H9 (cell line): Measurements from ENCODE around the gene ESRRB. TPM values are rescaled to one million over a fixed set of nuclear protein-coding genes. Genes with fewer than 3 reads are reported as not detected.

Experiments
- DNase-seq: peaks from one replicate; pipeline ENCODE4 v3.0.0-alpha.2; 2017
- H2AFZ ChIP-seq: one replicate; pipeline ENCODE4 v1.6.1; 2013; ENCODE audit warnings: mild to moderate bottlenecking, low read length, control low read depth, moderate library complexity
- H2AK5ac ChIP-seq: 2 replicates; pipeline ENCODE4 v1.6.1; 2013; ENCODE audit warnings: low read length, control low read depth, mixed read lengths; ENCODE audit not compliant: insufficient read length
- H2BK120ac ChIP-seq: one replicate; pipeline ENCODE4 v1.6.1; 2013; ENCODE audit warnings: low read depth, mild to moderate bottlenecking, low read length, control low read depth, inconsistent platforms; ENCODE audit not compliant: poor library complexity, severe bottlenecking
- H2BK12ac ChIP-seq: 2 replicates; pipeline ENCODE4 v1.6.1; 2013; ENCODE audit warnings: low read length, control low read depth, mixed read lengths, low read depth; ENCODE audit not compliant: insufficient read length
- H2BK15ac ChIP-seq: 2 replicates; pipeline ENCODE4 v1.6.1; 2013; ENCODE audit warnings: low read depth, low read length, control low read depth
- H2BK20ac ChIP-seq: one replicate; pipeline ENCODE4 v1.6.1; 2013; ENCODE audit warnings: low read depth, mild to moderate bottlenecking, low read length, control low read depth, inconsistent platforms; ENCODE audit not compliant: poor library complexity, severe bottlenecking
- H2BK5ac ChIP-seq: 2 replicates; pipeline ENCODE4 v1.6.1; 2013; ENCODE audit warnings: low read length, control low read depth, mixed read lengths; ENCODE audit not compliant: insufficient read length
- H3K14ac ChIP-seq: 2 replicates; pipeline ENCODE4 v1.6.1; 2013; ENCODE audit warnings: low read length, control low read depth; ENCODE audit not compliant: insufficient read depth
- H3K18ac ChIP-seq: 2 replicates; pipeline ENCODE4 v1.6.1; 2013; ENCODE audit warnings: low read depth, mild to moderate bottlenecking, mixed read lengths, low read length, control low read depth; ENCODE audit not compliant: insufficient read length
- H3K23ac ChIP-seq: 2 replicates; pipeline ENCODE4 v1.6.1; 2013; ENCODE audit warnings: low read length, control low read depth, mixed read lengths, low read depth; ENCODE audit not compliant: insufficient read length
- H3K23me2 ChIP-seq: 2 replicates; pipeline ENCODE4 v1.6.1; 2013; ENCODE audit warnings: low read depth, mild to moderate bottlenecking, mixed read lengths, low read length, control low read depth; ENCODE audit not compliant: insufficient read length, poor library complexity, severe bottlenecking
- H3K27ac ChIP-seq: 2 replicates; pipeline ENCODE4 v1.5.1; 2013; ENCODE audit warnings: low read length, control low read depth, mixed read lengths, low read depth; ENCODE audit not compliant: insufficient read length
- H3K27me3 ChIP-seq: 2 replicates; pipeline ENCODE4 v1.6.1; 2013; ENCODE audit warnings: low read length, control low read depth, inconsistent platforms; ENCODE audit not compliant: insufficient read depth
- H3K4ac ChIP-seq: 2 replicates; pipeline ENCODE4 v1.6.1; 2013; ENCODE audit warnings: low read depth, mild to moderate bottlenecking, control low read depth, inconsistent platforms, low read length, moderate library complexity
- H3K4me1 ChIP-seq: 2 replicates; pipeline ENCODE4 v1.6.1; 2013; ENCODE audit warnings: low read length, control low read depth, inconsistent platforms; ENCODE audit not compliant: insufficient read depth
- H3K4me2 ChIP-seq: 2 replicates; pipeline ENCODE4 v1.6.1; 2013; ENCODE audit warnings: low read length, control low read depth, mixed read lengths; ENCODE audit not compliant: insufficient read length, insufficient read depth
- H3K56ac ChIP-seq: 2 replicates; pipeline ENCODE4 v1.6.1; 2013; ENCODE audit warnings: low read depth, mild to moderate bottlenecking, mixed read lengths, low read length, control low read depth; ENCODE audit not compliant: insufficient read length
- H3K79me1 ChIP-seq: 2 replicates; pipeline ENCODE4 v1.6.1; 2013; ENCODE audit warnings: low read depth, mild to moderate bottlenecking, moderate library complexity, low read length, control low read depth, inconsistent platforms; ENCODE audit not compliant: insufficient read depth, poor library complexity, severe bottlenecking
- H3K79me2 ChIP-seq: 2 replicates; pipeline ENCODE4 v1.6.1; 2013; ENCODE audit warnings: low read length, control low read depth, inconsistent platforms; ENCODE audit not compliant: insufficient read depth
- H3K9ac ChIP-seq: 2 replicates; pipeline ENCODE4 v1.6.1; 2013; ENCODE audit warnings: low read length, control low read depth, mixed read lengths; ENCODE audit not compliant: insufficient read length; ENCODE audit errors: extremely low read depth
- H3K9me3 ChIP-seq: one replicate; pipeline ENCODE4 v1.6.1; 2013; ENCODE audit warnings: low read depth, low read length, inconsistent platforms; ENCODE audit not compliant: control insufficient read depth
- H3T11ph ChIP-seq: one replicate; pipeline ENCODE4 v1.6.1; 2013; ENCODE audit warnings: mild to moderate bottlenecking, low read length, control low read depth, inconsistent platforms
- H4K20me1 ChIP-seq: one replicate; pipeline ENCODE4 v1.6.1; 2013; ENCODE audit not compliant: control insufficient read depth, insufficient read length, insufficient read depth
- H4K5ac ChIP-seq: 2 replicates; pipeline ENCODE4 v1.6.1; 2013; ENCODE audit warnings: low read depth, mild to moderate bottlenecking, mixed read lengths, low read length, control low read depth; ENCODE audit not compliant: insufficient read length
- H4K8ac ChIP-seq: replicated peaks from 2 replicates; pipeline ENCODE4 v1.6.1; 2013; ENCODE audit warnings: low read length, control low read depth, mixed read lengths, low read depth; ENCODE audit not compliant: insufficient read length
- H4K91ac ChIP-seq: 2 replicates; pipeline ENCODE4 v1.6.1; 2013; ENCODE audit warnings: low read depth, mild to moderate bottlenecking, moderate library complexity, mixed read lengths, low read length, control low read depth; ENCODE audit not compliant: insufficient read length
- H3K27ac Mint-ChIP-seq, 3 experiments: 2 replicates in 2 of 3; 3 replicates in 1 of 3; pipeline ENCODE4 v1.8.0; 2020 to 2021; ENCODE audit warnings: mixed read lengths in 3 of 3, mild to moderate bottlenecking in 1 of 3, moderate library complexity in 1 of 3
- H3K27me3 Mint-ChIP-seq: 2 replicates; pipeline ENCODE4 v1.8.0; 2021; ENCODE audit warnings: low read depth, mild to moderate bottlenecking, moderate library complexity, mixed read lengths
- H3K36me3 Mint-ChIP-seq, 3 experiments: 2 replicates in 2 of 3; 3 replicates in 1 of 3; pipeline ENCODE4 v1.8.0; 2020 to 2021; ENCODE audit warnings: low read depth in 3 of 3, mixed read lengths in 3 of 3; ENCODE audit not compliant: insufficient read depth in 1 of 3
- H3K4me1 Mint-ChIP-seq, 2 experiments: 2 replicates each; pipeline ENCODE4 v1.8.0; 2020; ENCODE audit warnings: mixed read lengths in 2 of 2
- H3K4me3 Mint-ChIP-seq, 2 experiments: 2 replicates in 1 of 2; 3 replicates in 1 of 2; pipeline ENCODE4 v1.8.0; 2020 to 2021; ENCODE audit warnings: mild to moderate bottlenecking in 2 of 2, mixed read lengths in 2 of 2, moderate library complexity in 1 of 2
- H3K9me3 Mint-ChIP-seq, 2 experiments: 2 replicates in 1 of 2; 3 replicates in 1 of 2; pipeline ENCODE4 v1.8.0; 2020; ENCODE audit warnings: mild to moderate bottlenecking in 2 of 2, mixed read lengths in 2 of 2, moderate library complexity in 1 of 2
- WGBS: extraction: QIAGEN DNeasy Blood & Tissue Kit; methylation state at CpG from one replicate; pipeline ENCODE4 v1.1.7; 2013; ENCODE audit warnings: missing lambda C conversion rate, low lambda C conversion rate, mixed read lengths; ENCODE audit not compliant: insufficient read length; ENCODE audit errors: extremely low coverage; 5-methylcytosine and 5-hydroxymethylcytosine counted together
- total RNA-seq: library from RNA; stranded (reverse); gene quantifications from 2 replicates; pipeline ENCODE4 v1.2.1, GENCODE V29; 2021
- TF ChIP-seq, protein P1 (sequence below): fragments of 200-600 bp; sonication (generic); conservative IDR thresholded peaks from 3 replicates; pipeline ENCODE4 v1.8.0; 2021; ENCODE audit warnings: antibody characterized with exemption, mild to moderate bottlenecking

Gene ESRRB
- total RNA-seq, 1 experiment from 2014 or later, result 0.11 TPM

DNA sequence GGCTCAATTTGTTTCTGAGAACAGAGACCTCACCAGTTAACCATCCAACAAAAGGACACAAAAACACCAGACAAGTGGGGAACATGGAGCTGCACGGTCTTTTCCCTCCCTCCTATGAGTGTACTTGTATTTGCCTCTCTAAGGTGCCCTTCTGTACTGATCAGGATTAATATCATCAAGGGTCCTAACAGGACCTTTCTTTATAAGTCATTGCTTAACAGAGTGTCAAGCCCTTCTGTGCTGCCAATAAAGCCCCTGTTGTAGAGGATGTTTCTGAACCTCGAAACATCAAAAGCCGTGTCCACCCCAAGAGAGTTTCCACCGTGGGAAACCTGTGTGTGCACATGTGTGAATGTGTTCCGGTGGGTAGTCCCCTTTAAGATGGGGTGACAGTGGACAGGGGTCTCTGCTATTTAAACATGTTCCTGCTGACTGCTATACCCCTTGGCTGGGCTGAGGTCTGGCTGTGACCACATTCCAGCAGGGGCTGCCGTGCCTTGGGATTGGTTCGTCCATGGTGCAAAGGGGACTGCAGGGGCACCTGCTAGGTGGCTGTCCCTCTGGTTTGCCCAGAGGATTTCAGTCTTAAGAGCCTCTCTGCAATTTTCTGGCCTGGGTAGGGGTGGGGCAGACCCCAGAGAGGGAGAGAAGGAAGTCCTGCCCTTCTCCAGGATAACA lies 6.0 kb downstream of the ESRRB start:
- Histone ChIP-seq H4K8ac (no peak overlapping the region), H2BK5ac (no peak overlapping the region), H3K9ac (no peak overlapping the region), H4K20me1 (no peaks in the 10 kb centered on the region), H3K18ac (no peak overlapping the region), H3K23me2 (peaks cover 4% of the 10 kb centered on the region), H4K91ac (no peak overlapping the region), H3K4me1 (peaks cover 4% of the 10 kb centered on the region; the same call in 1 of the 2 replicates), H3K27ac (no peak overlapping the region), H2BK12ac (no peak overlapping the region), H3K9me3 (no peaks in the 10 kb centered on the region), H3K4ac (no peak overlapping the region), H3T11ph (no peak overlapping the region), H2BK120ac (no peak overlapping the region), H2BK15ac (no peak overlapping the region), H3K79me1 (no peaks in the 10 kb centered on the region), H3K23ac (no peak overlapping the region), H2AK5ac (no peak overlapping the region), H2BK20ac (no peak overlapping the region), H4K5ac (no peak overlapping the region), H3K27me3 (peaks cover 21% of the 10 kb centered on the region), H2AFZ (no peak overlapping the region), H3K4me2 (no peak overlapping the region), H3K79me2 (no peaks in the 10 kb centered on the region), H3K56ac (no peak overlapping the region), H3K14ac (no peak overlapping the region)
- peaks cover 0 to 3% of the 10 kb centered on the region in 2 experiments; a peak in 1 of 5 replicates for H3K9me3 Mint-ChIP-seq
- TF ChIP-seq, protein P1, sequence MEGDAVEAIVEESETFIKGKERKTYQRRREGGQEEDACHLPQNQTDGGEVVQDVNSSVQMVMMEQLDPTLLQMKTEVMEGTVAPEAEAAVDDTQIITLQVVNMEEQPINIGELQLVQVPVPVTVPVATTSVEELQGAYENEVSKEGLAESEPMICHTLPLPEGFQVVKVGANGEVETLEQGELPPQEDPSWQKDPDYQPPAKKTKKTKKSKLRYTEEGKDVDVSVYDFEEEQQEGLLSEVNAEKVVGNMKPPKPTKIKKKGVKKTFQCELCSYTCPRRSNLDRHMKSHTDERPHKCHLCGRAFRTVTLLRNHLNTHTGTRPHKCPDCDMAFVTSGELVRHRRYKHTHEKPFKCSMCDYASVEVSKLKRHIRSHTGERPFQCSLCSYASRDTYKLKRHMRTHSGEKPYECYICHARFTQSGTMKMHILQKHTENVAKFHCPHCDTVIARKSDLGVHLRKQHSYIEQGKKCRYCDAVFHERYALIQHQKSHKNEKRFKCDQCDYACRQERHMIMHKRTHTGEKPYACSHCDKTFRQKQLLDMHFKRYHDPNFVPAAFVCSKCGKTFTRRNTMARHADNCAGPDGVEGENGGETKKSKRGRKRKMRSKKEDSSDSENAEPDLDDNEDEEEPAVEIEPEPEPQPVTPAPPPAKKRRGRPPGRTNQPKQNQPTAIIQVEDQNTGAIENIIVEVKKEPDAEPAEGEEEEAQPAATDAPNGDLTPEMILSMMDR, result no peak
- peaks cover 4 to 8% of the 10 kb centered on the region in 2 experiments; a peak in 3 of 4 replicates for H3K4me1 Mint-ChIP-seq
- peaks cover 81% of the 10 kb centered on the region for H3K27me3 Mint-ChIP-seq
- no peak overlapping the region for H3K27ac Mint-ChIP-seq
- DNase-seq, result no peak
- WGBS, result no CpG with 5 or more reads among the region's 7 CpGs
- H3K4me3 Mint-ChIP-seq, result no peak overlapping the region
- H3K36me3 Mint-ChIP-seq, result no peaks in the 10 kb centered on the region
